K562 (cell line): ENCODE results near the gene SLC39A11. TPM values are rescaled to one million over a fixed set of nuclear protein-coding genes. Genes with fewer than 3 reads are reported as not detected.

Experiments
- ATAC-seq: fragments of 200-7000 bp; cut with Tn5 transposase; 3 replicates; pipeline ENCODE4 v1.9.1; 2020; ENCODE audit warnings: moderate library complexity
- BruUV-seq: library from RNA; stranded (reverse); fragments of 400-500 nt; replicated peaks from 2 replicates; lab custom pipeline; 2021; lab: Mats Ljungman, UMichigan
- CTCF ChIA-PET: fragments of 300-600 bp; formaldehyde crosslinking; extraction: SDS; loops from one replicate; lab custom pipeline; 2021; ENCODE audit warnings: low intra/inter-chr PET ratio; lab: Yijun Ruan, JAX
- POLR2A ChIA-PET: fragments of 300-600, 350-650 bp; sonication (Branson Sonifier 250); formaldehyde crosslinking; extraction: SDS; loops from one replicate; lab custom pipeline; 2021; ENCODE audit warnings: antibody characterized with exemption, inconsistent platforms; lab: Yijun Ruan, JAX
- DNase-seq, 4 experiments: peaks; one replicate each; pipeline versions ENCODE4 v3.0.0 to v3.0.0-alpha.2; 2011 to 2018; ENCODE audit warnings: low spot score in 3 of 4, mixed read lengths in 3 of 4; ENCODE audit errors: extremely low read depth in 1 of 4
- FAIRE-seq: peaks from 2 replicates; lab custom pipeline; 2011; peaks lifted over from hg19 to GRCh38; lab: Jason Lieb, UNC
- H2AFZ ChIP-seq: 2 replicates; pipeline ENCODE4 v1.6.0; 2011; ENCODE audit warnings: low read depth, low read length, control low read depth, inconsistent platforms
- H3K27ac ChIP-seq: fragments of 200-600 bp; 3 replicates; pipeline ENCODE4 v1.8.0; 2011; ENCODE audit warnings: low read depth, mild to moderate bottlenecking, control low read depth, inconsistent platforms, low read length, moderate library complexity, mixed read lengths; ENCODE audit errors: extremely low read depth
- H3K27me3 ChIP-seq, 2 experiments: fragments of 300-600 bp in 1 of 2; 2 replicates in 1 of 2; 3 replicates in 1 of 2; pipeline versions ENCODE4 v1.6.0 to v1.8.0; 2011; ENCODE audit warnings: inconsistent platforms in 2 of 2, low read length in 2 of 2, mild to moderate bottlenecking in 1 of 2, mixed read lengths in 1 of 2, moderate library complexity in 1 of 2; ENCODE audit not compliant: control insufficient read depth in 2 of 2, insufficient read depth in 2 of 2
- H3K36me3 ChIP-seq: fragments of 300-600 bp; 3 replicates; pipeline ENCODE4 v1.8.0; 2011; ENCODE audit warnings: mild to moderate bottlenecking, low read length, inconsistent platforms; ENCODE audit not compliant: control insufficient read depth, insufficient read depth
- H3K4me1 ChIP-seq, 2 experiments: fragments of 200-600 bp in 1 of 2; replicated peaks in 1 of 2; 2 replicates in 1 of 2; 3 replicates in 1 of 2; pipeline versions ENCODE4 v1.5.1 to v1.8.0; 2011; ENCODE audit warnings: inconsistent platforms in 2 of 2, low read length in 2 of 2, mild to moderate bottlenecking in 1 of 2, mixed read lengths in 1 of 2, moderate library complexity in 1 of 2; ENCODE audit not compliant: control insufficient read depth in 2 of 2, insufficient read depth in 2 of 2
- H3K4me2 ChIP-seq: 2 replicates; pipeline ENCODE4 v1.6.1; 2011; ENCODE audit warnings: low read length, control low read depth, inconsistent platforms, mixed read lengths; ENCODE audit not compliant: insufficient read depth
- H3K4me3 ChIP-seq: fragments of 200-600 bp; sonication (generic), shearing (Covaris generic); 2 replicates; pipeline ENCODE4 v1.5.1; 2016; ENCODE audit warnings: control low read depth, inconsistent platforms
- H3K79me2 ChIP-seq: fragments of 200-600 bp; 3 replicates; pipeline ENCODE4 v1.8.0; 2011; ENCODE audit warnings: low read length, inconsistent platforms; ENCODE audit not compliant: control insufficient read depth, insufficient read depth
- H3K9ac ChIP-seq, 2 experiments: 2 replicates each; pipeline versions ENCODE4 v1.6.0 to v1.6.1; 2011; ENCODE audit warnings: low read depth in 2 of 2, low read length in 2 of 2, control low read depth in 1 of 2, inconsistent platforms in 1 of 2, mild to moderate bottlenecking in 1 of 2, mixed read lengths in 1 of 2; ENCODE audit not compliant: insufficient read depth in 1 of 2
- H3K9me1 ChIP-seq: one replicate; pipeline ENCODE4 v1.6.0; 2011; ENCODE audit warnings: inconsistent platforms, mild to moderate bottlenecking, low read length, moderate library complexity; ENCODE audit not compliant: control insufficient read depth, insufficient read depth
- H3K9me3 ChIP-seq: replicated peaks from 2 replicates; pipeline ENCODE4 v1.5.1; 2011; ENCODE audit warnings: low read depth, low read length, inconsistent platforms; ENCODE audit not compliant: control insufficient read depth, insufficient read depth
- H4K20me1 ChIP-seq: replicated peaks from 2 replicates; pipeline ENCODE4 v1.6.1; 2011; ENCODE audit warnings: low read length, inconsistent platforms, mixed read lengths; ENCODE audit not compliant: control insufficient read depth, insufficient read depth
- EP300 ChIP-seq: IDR thresholded peaks from 2 replicates; pipeline ENCODE4 v1.6.1; 2012; ENCODE audit warnings: low read length, improper control_type of control experiment
- GABPB1 ChIP-seq: sonication (generic); formaldehyde crosslinking; IDR thresholded peaks from 2 replicates; pipeline ENCODE4 v1.8.0; 2022; ENCODE audit warnings: mild to moderate bottlenecking, missing genetic modification reagents
- MXI1 ChIP-seq: IDR thresholded peaks from 2 replicates; pipeline ENCODE4 v1.6.1; 2011; ENCODE audit warnings: low read depth, mild to moderate bottlenecking, improper control_type of control experiment, low read length
- NRF1 ChIP-seq, 2 experiments: fragments of 450-650 bp; IDR thresholded peaks in 1 of 2; conservative IDR thresholded peaks in 1 of 2; 2 replicates each; pipeline ENCODE4 v1.6.1; 2014; ENCODE audit warnings: mild to moderate bottlenecking in 2 of 2
- RBFOX2 ChIP-seq: fragments of 200-400 bp; formaldehyde crosslinking; IDR thresholded peaks from 2 replicates; pipeline ENCODE4 v1.6.1; 2017; ENCODE audit warnings: low read depth, mild to moderate bottlenecking, low read length, moderate library complexity
- RBM39 ChIP-seq: fragments of 200-400 bp; formaldehyde crosslinking; optimal IDR thresholded peaks from 2 replicates; pipeline ENCODE3; 2018; ENCODE audit warnings: low read depth, low read length
- RUNX1 ChIP-seq: sonication (generic); IDR thresholded peaks from 2 replicates; pipeline ENCODE4 v1.6.1; 2016; ENCODE audit warnings: antibody characterized with exemption, low read depth
- SMAD4 ChIP-seq: fragments of 250-450 bp; sonication (Bioruptor Pico); conservative IDR thresholded peaks from 2 replicates; pipeline ENCODE4 v1.8.0; 2021; ENCODE audit warnings: inconsistent platforms, mild to moderate bottlenecking, moderate library complexity
- STAG1 ChIP-seq: sonication (generic); formaldehyde crosslinking; IDR thresholded peaks from 2 replicates; pipeline ENCODE4 v1.5.0; 2020; ENCODE audit warnings: missing genetic modification reagents, borderline replicate concordance
- TFAM ChIP-seq: fragments of 250-450 bp; sonication (Bioruptor Pico); conservative IDR thresholded peaks from 2 replicates; pipeline ENCODE4 v1.5.0; 2021; ENCODE audit warnings: mild to moderate bottlenecking, moderate library complexity
- WGBS: fragments of 100-300 bp; shearing (Covaris generic); methylation state at CpG from one replicate; pipeline ENCODE4 v1.1.6; 2016; ENCODE audit warnings: low coverage, mixed read lengths; ENCODE audit not compliant: insufficient coverage; ENCODE audit errors: missing lambda C conversion rate; 5-methylcytosine and 5-hydroxymethylcytosine counted together
- in situ Hi-C: fragments of 300-500 bp; cut with MboI; formaldehyde crosslinking; loops from 4 replicates; pipeline ENCODE4 v1.15.0; 2018; ENCODE audit warnings: inconsistent platforms, mixed read lengths
- intact Hi-C: fragments of 100-400 bp; cut with micrococcal nuclease; formaldehyde crosslinking; loops from 2 replicates; pipeline ENCODE4 v1.14.2; 2022
- polyA plus RNA-seq, 8 experiments: library from polyadenylated mRNA; depleted of rRNA in 4 of 8; stranded (reverse) in 5 of 8; unstranded in 3 of 8; fragments of >200 nt; fragmentation: Nextera tagmentation in 2 of 8; fragmentation: Illumina TruSeq in 1 of 8; extraction: Ambion mirVana in 2 of 8; extraction: Trizol in 1 of 8; gene quantifications; 2 replicates each; pipeline versions ENCODE4 v1.2.1 to v1.2.3, GENCODE V29; 2011 to 2014; ENCODE audit warnings: inconsistent platforms in 1 of 8, missing spikeins in 1 of 8
- total RNA-seq, 7 experiments: library from RNA; depleted of rRNA in 6 of 7; stranded (reverse); fragments of >200 nt in 6 of 7; fragmentation: Illumina TruSeq in 2 of 7; extraction: Trizol in 2 of 7; gene quantifications; 2 replicates each; pipeline versions ENCODE4 v1.2.1 to v1.2.3, GENCODE V29; 2011 to 2021; ENCODE audit warnings: low replicate concordance in 1 of 7
- TF ChIP-seq, protein P1 (sequence below): sonication (generic); formaldehyde crosslinking; IDR thresholded peaks from 2 replicates; pipeline ENCODE4 v1.8.0; 2022; ENCODE audit warnings: mild to moderate bottlenecking, missing genetic modification reagents
- TF ChIP-seq, protein P2 (sequence below): fragments of 250-450 bp; sonication (Bioruptor Pico); IDR thresholded peaks from 2 replicates; pipeline ENCODE4 v1.8.0; 2022; ENCODE audit warnings: moderate library complexity, mild to moderate bottlenecking, inconsistent platforms
- TF ChIP-seq, protein P3 (sequence below): sonication (generic); formaldehyde crosslinking; IDR thresholded peaks from 2 replicates; pipeline ENCODE4 v1.8.0; 2022; ENCODE audit warnings: mild to moderate bottlenecking, missing genetic modification reagents
- TF ChIP-seq, protein P4 (sequence below): fragments of 450-650 bp; IDR thresholded peaks from one replicate; pipeline ENCODE4 v1.6.1; 2018; ENCODE audit warnings: mild to moderate bottlenecking, moderate library complexity; ENCODE audit not compliant: partially characterized antibody
- TF ChIP-seq, protein P5 (sequence below): IDR thresholded peaks from 2 replicates; pipeline ENCODE4 v1.6.1; 2014; ENCODE audit warnings: antibody characterized with exemption

The SLC39A11 gene
- total and polyA plus RNA-seq, 9 of the 15 experiments (the other 6 are each of a cell fraction or from before 2014, with no cell fraction given), result 10.5 to 26.4 (median 13.4) TPM

DNA sequence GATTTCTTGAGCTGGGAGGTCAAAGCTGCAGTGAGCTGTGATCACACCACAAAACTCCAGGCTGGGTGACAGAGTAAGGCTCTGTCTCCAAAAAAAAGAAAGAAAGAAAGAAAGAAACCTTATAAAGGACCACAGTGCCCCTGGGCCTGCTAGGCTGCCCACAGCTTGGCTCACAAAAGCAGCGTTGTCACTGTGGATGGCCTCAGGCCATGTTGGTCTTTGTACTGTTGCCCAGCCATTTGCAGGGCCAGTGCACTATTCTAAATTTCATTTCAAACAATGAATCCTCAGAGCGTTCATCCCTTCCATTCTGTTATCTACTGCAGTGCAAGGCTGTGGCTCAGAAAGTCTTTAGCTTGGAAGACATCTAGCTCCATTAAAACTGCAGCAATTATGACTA, 208.4 kb downstream of the SLC39A11 start:
- 73% methylated on average over 2 of the region's 2 CpGs for WGBS
- no peak overlapping the region for H3K9ac ChIP-seq
- H3K36me3 ChIP-seq, result no peaks in the 10 kb centered on the region
- H3K4me2 ChIP-seq, result no peak overlapping the region
- TF ChIP-seq STAG1 (CRISPR knock-in tag) (no peak), RBM39 (no peak), GABPB1 (no peak), SMAD4 (CRISPR knock-in tag) (no peak), RUNX1 (no peak), RBFOX2 (no peak), NRF1 (conservative IDR thresholded peaks at IDR 0.05 in 1 of 2, IDR thresholded peaks at IDR 0.05 in 1 of 2) (no peak), TFAM (CRISPR knock-in tag) (no peak), EP300 (no peak), MXI1 (no peak)
- TF ChIP-seq, protein P1, sequence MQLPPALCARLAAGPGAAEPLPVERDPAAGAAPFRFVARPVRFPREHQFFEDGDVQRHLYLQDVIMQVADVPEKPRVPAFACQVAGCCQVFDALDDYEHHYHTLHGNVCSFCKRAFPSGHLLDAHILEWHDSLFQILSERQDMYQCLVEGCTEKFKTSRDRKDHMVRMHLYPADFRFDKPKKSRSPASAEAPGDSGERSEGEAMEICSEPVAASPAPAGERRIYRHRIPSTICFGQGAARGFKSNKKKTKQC, result no peak
- TF ChIP-seq, protein P2, sequence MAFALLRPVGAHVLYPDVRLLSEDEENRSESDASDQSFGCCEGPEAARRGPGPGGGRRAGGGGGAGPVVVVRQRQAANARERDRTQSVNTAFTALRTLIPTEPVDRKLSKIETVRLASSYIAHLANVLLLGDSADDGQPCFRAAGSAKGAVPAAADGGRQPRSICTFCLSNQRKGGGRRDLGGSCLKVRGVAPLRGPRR, result no peak
- TF ChIP-seq, protein P3, sequence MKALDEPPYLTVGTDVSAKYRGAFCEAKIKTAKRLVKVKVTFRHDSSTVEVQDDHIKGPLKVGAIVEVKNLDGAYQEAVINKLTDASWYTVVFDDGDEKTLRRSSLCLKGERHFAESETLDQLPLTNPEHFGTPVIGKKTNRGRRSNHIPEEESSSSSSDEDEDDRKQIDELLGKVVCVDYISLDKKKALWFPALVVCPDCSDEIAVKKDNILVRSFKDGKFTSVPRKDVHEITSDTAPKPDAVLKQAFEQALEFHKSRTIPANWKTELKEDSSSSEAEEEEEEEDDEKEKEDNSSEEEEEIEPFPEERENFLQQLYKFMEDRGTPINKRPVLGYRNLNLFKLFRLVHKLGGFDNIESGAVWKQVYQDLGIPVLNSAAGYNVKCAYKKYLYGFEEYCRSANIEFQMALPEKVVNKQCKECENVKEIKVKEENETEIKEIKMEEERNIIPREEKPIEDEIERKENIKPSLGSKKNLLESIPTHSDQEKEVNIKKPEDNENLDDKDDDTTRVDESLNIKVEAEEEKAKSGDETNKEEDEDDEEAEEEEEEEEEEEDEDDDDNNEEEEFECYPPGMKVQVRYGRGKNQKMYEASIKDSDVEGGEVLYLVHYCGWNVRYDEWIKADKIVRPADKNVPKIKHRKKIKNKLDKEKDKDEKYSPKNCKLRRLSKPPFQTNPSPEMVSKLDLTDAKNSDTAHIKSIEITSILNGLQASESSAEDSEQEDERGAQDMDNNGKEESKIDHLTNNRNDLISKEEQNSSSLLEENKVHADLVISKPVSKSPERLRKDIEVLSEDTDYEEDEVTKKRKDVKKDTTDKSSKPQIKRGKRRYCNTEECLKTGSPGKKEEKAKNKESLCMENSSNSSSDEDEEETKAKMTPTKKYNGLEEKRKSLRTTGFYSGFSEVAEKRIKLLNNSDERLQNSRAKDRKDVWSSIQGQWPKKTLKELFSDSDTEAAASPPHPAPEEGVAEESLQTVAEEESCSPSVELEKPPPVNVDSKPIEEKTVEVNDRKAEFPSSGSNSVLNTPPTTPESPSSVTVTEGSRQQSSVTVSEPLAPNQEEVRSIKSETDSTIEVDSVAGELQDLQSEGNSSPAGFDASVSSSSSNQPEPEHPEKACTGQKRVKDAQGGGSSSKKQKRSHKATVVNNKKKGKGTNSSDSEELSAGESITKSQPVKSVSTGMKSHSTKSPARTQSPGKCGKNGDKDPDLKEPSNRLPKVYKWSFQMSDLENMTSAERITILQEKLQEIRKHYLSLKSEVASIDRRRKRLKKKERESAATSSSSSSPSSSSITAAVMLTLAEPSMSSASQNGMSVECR (CRISPR knock-in tag), result no peak
- TF ChIP-seq, protein P4, sequence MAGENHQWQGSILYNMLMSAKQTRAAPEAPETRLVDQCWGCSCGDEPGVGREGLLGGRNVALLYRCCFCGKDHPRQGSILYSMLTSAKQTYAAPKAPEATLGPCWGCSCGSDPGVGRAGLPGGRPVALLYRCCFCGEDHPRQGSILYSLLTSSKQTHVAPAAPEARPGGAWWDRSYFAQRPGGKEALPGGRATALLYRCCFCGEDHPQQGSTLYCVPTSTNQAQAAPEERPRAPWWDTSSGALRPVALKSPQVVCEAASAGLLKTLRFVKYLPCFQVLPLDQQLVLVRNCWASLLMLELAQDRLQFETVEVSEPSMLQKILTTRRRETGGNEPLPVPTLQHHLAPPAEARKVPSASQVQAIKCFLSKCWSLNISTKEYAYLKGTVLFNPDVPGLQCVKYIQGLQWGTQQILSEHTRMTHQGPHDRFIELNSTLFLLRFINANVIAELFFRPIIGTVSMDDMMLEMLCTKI, result no peak
- TF ChIP-seq, protein P5, sequence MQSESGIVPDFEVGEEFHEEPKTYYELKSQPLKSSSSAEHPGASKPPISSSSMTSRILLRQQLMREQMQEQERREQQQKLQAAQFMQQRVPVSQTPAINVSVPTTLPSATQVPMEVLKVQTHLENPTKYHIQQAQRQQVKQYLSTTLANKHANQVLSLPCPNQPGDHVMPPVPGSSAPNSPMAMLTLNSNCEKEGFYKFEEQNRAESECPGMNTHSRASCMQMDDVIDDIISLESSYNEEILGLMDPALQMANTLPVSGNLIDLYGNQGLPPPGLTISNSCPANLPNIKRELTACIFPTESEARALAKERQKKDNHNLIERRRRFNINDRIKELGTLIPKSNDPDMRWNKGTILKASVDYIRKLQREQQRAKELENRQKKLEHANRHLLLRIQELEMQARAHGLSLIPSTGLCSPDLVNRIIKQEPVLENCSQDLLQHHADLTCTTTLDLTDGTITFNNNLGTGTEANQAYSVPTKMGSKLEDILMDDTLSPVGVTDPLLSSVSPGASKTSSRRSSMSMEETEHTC, result no peak
- TF ChIP-seq, all 486 proteins: peak for 0
- Histone ChIP-seq H3K4me1 (no peaks in the 10 kb centered on the region), H3K4me3 (no peak overlapping the region), H2AFZ (no peak overlapping the region), H3K9me1 (no peaks in the 10 kb centered on the region), H3K27ac (no peak overlapping the region), H3K9me3 (peaks cover 1% of the 10 kb centered on the region; the same call in 1 of the 2 replicates), H3K79me2 (no peaks in the 10 kb centered on the region), H3K27me3 (no peaks in the 10 kb centered on the region), H4K20me1 (no peaks in the 10 kb centered on the region)
- POLR2A ChIA-PET, result interaction anchor here (1.8 kb wide), 2 partner anchors 9 to 11 kb away, joined by 8 to 9 read pairs; no protein-coding TSS in a partner anchor
- BruUV-seq, result no TSS peak
- CTCF ChIA-PET, result no interaction called here
- intact Hi-C loops (no loop called here), in situ Hi-C loops (no loop called here)
- no peak for FAIRE-seq
- ATAC-seq, result no peak
- DNase-seq, result no peak
